HG03378 (cell line): ENCODE data around the gene PDLIM3.
"Not testable (repeated sequence)": the region's sequence is repeated elsewhere in the genome, so short reads cannot be mapped to it uniquely, and the experiment has no call there.

Experiments used
- ATAC-seq: cut with Tn5 transposase; IDR thresholded peaks from one replicate; pipeline ENCODE4 v1.9.1; 2021; ENCODE audit warnings: mild to moderate bottlenecking, moderate library complexity; ENCODE audit not compliant: unreplicated experiment

PDLIM3 gene

GRCh38 chr4:185522451-185522850 is 12.9 kb downstream of the PDLIM3 start:
- ATAC-seq, result no peak

- ATAC-seq, result no peak
Observed at GRCh38 chr4:185520119-185520518, 15.2 kb downstream of the PDLIM3 start.

- no peak for ATAC-seq
Observed at GRCh38 chr4:185518494-185518893, 16.8 kb downstream of the PDLIM3 start.

- ATAC-seq, result no peak
Observed at GRCh38 chr4:185518069-185518468, 17.2 kb downstream of the PDLIM3 start.

GRCh38 chr4:185515248-185515647 is 20.1 kb downstream of the PDLIM3 start:
- ATAC-seq, result no peak

- no peak for ATAC-seq
Observed at GRCh38 chr4:185514182-185514697, 21.1 kb downstream of the PDLIM3 start.

- ATAC-seq, result no peak
Observed at GRCh38 chr4:185513489-185514181, 21.7 kb downstream of the PDLIM3 start.

GRCh38 chr4:185512516-185512915 is 22.8 kb downstream of the PDLIM3 start:
- no peak for ATAC-seq

- ATAC-seq, result not testable (repeated sequence)
Observed at GRCh38 chr4:185511243-185511642, 24.1 kb downstream of the PDLIM3 start.

GRCh38 chr4:185510806-185511205 is 24.5 kb downstream of the PDLIM3 start:
- no peak for ATAC-seq

GRCh38 chr4:185508181-185508580 is 27.1 kb downstream of the PDLIM3 start:
- ATAC-seq, result peak; percentile 53

- ATAC-seq, result no peak
Observed at GRCh38 chr4:185506422-185506821, 28.9 kb downstream of the PDLIM3 start.

GRCh38 chr4:185504098-185505047 is 30.9 kb downstream of the PDLIM3 start:
- ATAC-seq, result no peak

- no peak for ATAC-seq
Observed at GRCh38 chr4:185502386-185502785, 32.9 kb downstream of the PDLIM3 start.

- ATAC-seq, result no peak
Observed at GRCh38 chr4:185500576-185500975, 34.7 kb downstream of the PDLIM3 start.

GRCh38 chr4:185500035-185500434 is 35.3 kb downstream of the PDLIM3 start:
- no peak for ATAC-seq

- no peak for ATAC-seq
Observed at GRCh38 chr4:185488650-185489049, 46.7 kb downstream of the PDLIM3 start.

- no peak for ATAC-seq
Observed at GRCh38 chr4:185481401-185481800, 53.9 kb downstream of the PDLIM3 start.

- ATAC-seq, result no peak
Observed at GRCh38 chr4:185480016-185480732, 55.1 kb downstream of the PDLIM3 start.

GRCh38 chr4:185479507-185479971 is 55.8 kb downstream of the PDLIM3 start:
- ATAC-seq, result peak; percentile 93

GRCh38 chr4:185473247-185473646 is 62.1 kb downstream of the PDLIM3 start:
- no peak for ATAC-seq
